OCI-LY7 (cell line): Measurements from ENCODE around the gene PARVB. TPM values are rescaled to one million over a fixed set of nuclear protein-coding genes. Genes with fewer than 3 reads are reported as not detected.

Experiments used
- BruUV-seq: library from RNA; stranded (reverse); fragments of 400-500 nt; replicated peaks from 2 replicates; lab custom pipeline; 2021; lab: Mats Ljungman, UMichigan
- CTCF ChIA-PET: fragments of 300-600 bp; sonication (Branson Sonifier 250); formaldehyde crosslinking; loops from one replicate; lab custom pipeline; 2022; ENCODE audit warnings: antibody characterized with exemption; ENCODE audit not compliant: unreplicated experiment; lab: Charles Lee
- POLR2A ChIA-PET: fragments of 300-600 bp; sonication (Branson Sonifier 250); formaldehyde crosslinking; loops from one replicate; lab custom pipeline; 2022; ENCODE audit warnings: antibody characterized with exemption; lab: Charles Lee
- DNase-seq: peaks from one replicate; pipeline ENCODE4 v3.0.0-alpha.2; 2015; ENCODE audit warnings: low spot score
- H2AFZ ChIP-seq: fragments of 200-600 bp; sonication (generic), shearing (Covaris generic); 2 replicates; pipeline ENCODE4 v1.6.1; 2014; ENCODE audit warnings: mild to moderate bottlenecking, antibody characterized with exemption, low read length, moderate library complexity
- H3K27ac ChIP-seq: fragments of 200-600 bp; sonication (generic); 2 replicates; pipeline ENCODE4 v1.5.1; 2014; ENCODE audit warnings: mixed run types, low read depth, mild to moderate bottlenecking, moderate library complexity, low read length, inconsistent platforms; ENCODE audit not compliant: poor library complexity, severe bottlenecking
- H3K36me3 ChIP-seq: fragments of 200-600 bp; sonication (generic); 2 replicates; pipeline ENCODE4 v1.6.1; 2014; ENCODE audit warnings: mild to moderate bottlenecking, antibody characterized with exemption, low read length, moderate library complexity, mixed read lengths; ENCODE audit not compliant: insufficient read depth
- H3K4me1 ChIP-seq: fragments of 200-600 bp; sonication (generic); 2 replicates; pipeline ENCODE4 v1.5.1; 2014; ENCODE audit warnings: mild to moderate bottlenecking, low read length; ENCODE audit not compliant: insufficient read depth, poor library complexity, severe bottlenecking
- H3K4me2 ChIP-seq: fragments of 200-600 bp; sonication (generic); 2 replicates; pipeline ENCODE4 v1.6.1; 2014; ENCODE audit warnings: mild to moderate bottlenecking, low read length
- H3K4me3 ChIP-seq: fragments of 200-600 bp; sonication (generic); 2 replicates; pipeline ENCODE4 v1.5.1; 2014; ENCODE audit warnings: mild to moderate bottlenecking, low read depth, low read length; ENCODE audit not compliant: poor library complexity, severe bottlenecking
- H3K79me2 ChIP-seq: fragments of 200-600 bp; sonication (generic); 2 replicates; pipeline ENCODE4 v1.6.1; 2016; ENCODE audit warnings: low read depth, mild to moderate bottlenecking, low read length, moderate library complexity, mixed read lengths; ENCODE audit not compliant: insufficient read depth
- H3K9me2 ChIP-seq: fragments of 200-600 bp; sonication (generic); 2 replicates; pipeline ENCODE4 v1.6.1; 2016; ENCODE audit warnings: mild to moderate bottlenecking, low read length, mixed read lengths; ENCODE audit not compliant: insufficient read depth
- H3K9me3 ChIP-seq: fragments of 200-600 bp; sonication (generic); 2 replicates; pipeline ENCODE4 v1.6.1; 2014; ENCODE audit warnings: mild to moderate bottlenecking, mixed run types, low read length, mixed read lengths
- H4K20me1 ChIP-seq: fragments of 200-600 bp; sonication (generic); 2 replicates; pipeline ENCODE4 v1.6.1; 2014; ENCODE audit warnings: mild to moderate bottlenecking, antibody characterized with exemption, low read length, moderate library complexity, mixed read lengths; ENCODE audit not compliant: insufficient read depth
- CTCF ChIP-seq: fragments of 200-600 bp; sonication (generic); conservative IDR thresholded peaks from 2 replicates; pipeline ENCODE4 v1.5.1; 2014; ENCODE audit warnings: mild to moderate bottlenecking, antibody characterized with exemption, low read length, moderate library complexity, mixed read lengths
- EZH2phosphoT487 ChIP-seq: fragments of 200-600 bp; sonication (generic); IDR thresholded peaks from 2 replicates; pipeline ENCODE4 v1.6.1; 2018; ENCODE audit warnings: low read depth, borderline replicate concordance, mild to moderate bottlenecking, mixed run types, antibody characterized with exemption, low read length, moderate library complexity, mixed read lengths
- intact Hi-C: fragments of 100-400 bp; cut with micrococcal nuclease; formaldehyde crosslinking; loops from one replicate; pipeline ENCODE4 v1.10.0; 2022; ENCODE audit not compliant: unreplicated experiment
- total RNA-seq, 2 experiments: library from RNA; depleted of rRNA in 1 of 2; stranded (reverse); fragments of >200 nt in 1 of 2; shearing (Covaris generic) in 1 of 2; gene quantifications; 2 replicates each; pipeline ENCODE4 v1.2.3, GENCODE V29; 2014 to 2022

The PARVB gene
- total RNA-seq, 2 experiments from 2014 or later = 0.34 TPM; not detected in 1

- Histone ChIP-seq H3K4me1 (no peaks in the 10 kb centered on the region), H3K27ac (no peak overlapping the region), H4K20me1 (no peaks in the 10 kb centered on the region), H2AFZ (no peak overlapping the region), H3K4me2 (no peak overlapping the region), H3K4me3 (no peak overlapping the region), H3K79me2 (no peaks in the 10 kb centered on the region), H3K36me3 (no peaks in the 10 kb centered on the region), H3K9me3 (no peaks in the 10 kb centered on the region), H3K9me2 (no peaks in the 10 kb centered on the region)
- intact Hi-C loops = no loop called here
- DNase-seq = no peak
- no TSS peak for BruUV-seq
- ChIA-PET CTCF (no interaction called here), POLR2A (no interaction called here)
- TF ChIP-seq CTCF = no peak
- no peak for TF ChIP-seq EZH2phosphoT487
Measured at GRCh38 chr22:44133901-44134571, 109.9 kb downstream of the PARVB start.

GRCh38 chr22:44136112-44136511, 112.0 kb downstream of the PARVB start:
- no TSS peak for BruUV-seq
- H3K27ac ChIP-seq = no peak overlapping the region
- no peak overlapping the region for H3K4me2 ChIP-seq
- H3K4me1 ChIP-seq = no peaks in the 10 kb centered on the region
- POLR2A ChIA-PET = no interaction called here
- H3K4me3 ChIP-seq = no peak overlapping the region
- intact Hi-C loops = no loop called here
- H2AFZ ChIP-seq = no peak overlapping the region
- H3K9me2 ChIP-seq = no peaks in the 10 kb centered on the region
- CTCF ChIA-PET = interaction anchor here (0.6 kb wide), 1 partner anchor 1335 kb away, joined by 3 read pairs; no protein-coding TSS in a partner anchor
- H3K79me2 ChIP-seq = no peaks in the 10 kb centered on the region
- DNase-seq = no peak
- H4K20me1 ChIP-seq = no peaks in the 10 kb centered on the region
- H3K9me3 ChIP-seq = no peaks in the 10 kb centered on the region
- TF ChIP-seq EZH2phosphoT487 = no peak
- no peak for TF ChIP-seq CTCF
- no peaks in the 10 kb centered on the region for H3K36me3 ChIP-seq

- DNase-seq = no peak
- TF ChIP-seq EZH2phosphoT487 = no peak
- TF ChIP-seq CTCF = no peak
- no peak overlapping the region for H3K4me2 ChIP-seq
- H3K9me2 ChIP-seq = no peaks in the 10 kb centered on the region
- H4K20me1 ChIP-seq = no peaks in the 10 kb centered on the region
- POLR2A ChIA-PET = no interaction called here
- intact Hi-C loops = no loop called here
- no peaks in the 10 kb centered on the region for H3K9me3 ChIP-seq
- H3K79me2 ChIP-seq = no peaks in the 10 kb centered on the region
- no peaks in the 10 kb centered on the region for H3K36me3 ChIP-seq
- H3K4me3 ChIP-seq = no peak overlapping the region
- no peak overlapping the region for H3K27ac ChIP-seq
- no peaks in the 10 kb centered on the region for H3K4me1 ChIP-seq
- H2AFZ ChIP-seq = no peak overlapping the region
- no TSS peak for BruUV-seq
- CTCF ChIA-PET = interaction anchor here (0.6 kb wide), 1 partner anchor 1336 kb away, joined by 3 read pairs; no protein-coding TSS in a partner anchor
Measured at GRCh38 chr22:44136786-44137185, 112.7 kb downstream of the PARVB start.
